Activated CD4-positive, CD25-positive, alpha-beta regulatory T cell (primary cell): ENCODE measurements around the gene CDH13.

Source experiments
- DNase-seq, 4 experiments: peaks; one replicate each; lab custom pipeline; 2025; lab: John Stamatoyannopoulos, UW

The CDH13 gene

GRCh38 chr16:83185902-83186301 is 559.1 kb downstream of the CDH13 start:
- no peak for DNase-seq

GRCh38 chr16:83187405-83187804 is 560.6 kb downstream of the CDH13 start:
- DNase-seq = no peak

- DNase-seq = no peak
Measured at GRCh38 chr16:83196796-83197195, 570.0 kb downstream of the CDH13 start.

- DNase-seq = no peak
Measured at GRCh38 chr16:83197450-83197849, 570.7 kb downstream of the CDH13 start.

GRCh38 chr16:83198977-83199376 is 572.2 kb downstream of the CDH13 start:
- no peak for DNase-seq

- DNase-seq = no peak
Measured at GRCh38 chr16:83200005-83200779, 573.4 kb downstream of the CDH13 start.

GRCh38 chr16:83201748-83202147 is 575.0 kb downstream of the CDH13 start:
- no peak for DNase-seq

GRCh38 chr16:83205896-83206295 is 579.1 kb downstream of the CDH13 start:
- no peak for DNase-seq

- DNase-seq = no peak
Measured at GRCh38 chr16:83206426-83206825, 579.7 kb downstream of the CDH13 start.

- DNase-seq = no peak
Measured at GRCh38 chr16:83211711-83212110, 584.9 kb downstream of the CDH13 start.

- no peak for DNase-seq
Measured at GRCh38 chr16:83212301-83212841, 585.6 kb downstream of the CDH13 start.

- no peak for DNase-seq
Measured at GRCh38 chr16:83214671-83215070, 587.9 kb downstream of the CDH13 start.

GRCh38 chr16:83215406-83216001 is 588.7 kb downstream of the CDH13 start:
- DNase-seq = peak in 1 of 4 experiments; percentile 6

GRCh38 chr16:83219285-83219684 is 592.5 kb downstream of the CDH13 start:
- no peak for DNase-seq

- no peak for DNase-seq
Measured at GRCh38 chr16:83220066-83220465, 593.3 kb downstream of the CDH13 start.

- no peak for DNase-seq
Measured at GRCh38 chr16:83224642-83225041, 597.9 kb downstream of the CDH13 start.

GRCh38 chr16:83227336-83227735 is 600.6 kb downstream of the CDH13 start:
- no peak for DNase-seq

GRCh38 chr16:83231729-83232128 is 605.0 kb downstream of the CDH13 start:
- no peak for DNase-seq

- no peak for DNase-seq
Measured at GRCh38 chr16:83233153-83233552, 606.4 kb downstream of the CDH13 start.

GRCh38 chr16:83238949-83239691 is 612.4 kb downstream of the CDH13 start:
- DNase-seq = no peak

GRCh38 chr16:83244057-83244456 is 617.3 kb downstream of the CDH13 start:
- DNase-seq = no peak

GRCh38 chr16:83245061-83245460 is 618.3 kb downstream of the CDH13 start:
- DNase-seq = no peak
